Endothelial cell of umbilical vein (primary cell): ENCODE data around the gene REPIN1. TPM values are rescaled to one million over a fixed set of nuclear protein-coding genes. Genes with fewer than 3 reads are reported as not detected.

Source experiments
- BruUV-seq: library from RNA; stranded (reverse); fragments of 400-500 nt; replicated peaks from 2 replicates; lab custom pipeline; 2021; lab: Mats Ljungman, UMichigan
- CTCF ChIA-PET: fragments of 300-600, 350-600 bp; sonication (Branson Sonifier 250); formaldehyde crosslinking; loops from one replicate; lab custom pipeline; 2021; ENCODE audit warnings: antibody characterized with exemption, inconsistent platforms; lab: Charles Lee
- POLR2A ChIA-PET: fragments of 300-600, 350-600 bp; sonication (Branson Sonifier 250); formaldehyde crosslinking; loops from one replicate; lab custom pipeline; 2021; ENCODE audit warnings: antibody characterized with exemption, inconsistent platforms; lab: Charles Lee
- DNase-seq: peaks from one replicate; pipeline ENCODE4 v3.0.0-alpha.2; 2011; ENCODE audit warnings: low read depth, low spot score
- FAIRE-seq: peaks from 2 replicates; lab custom pipeline; 2011; peaks lifted over from hg19 to GRCh38; lab: Jason Lieb, UNC
- H2AFZ ChIP-seq: 2 replicates; pipeline ENCODE4 v1.6.0; 2012; ENCODE audit warnings: low read depth, low read length, control low read depth, inconsistent platforms
- H3K27ac ChIP-seq: 2 replicates; pipeline ENCODE4 v1.5.1; 2011; ENCODE audit warnings: low read depth, mild to moderate bottlenecking, control low read depth, low read length, moderate library complexity; ENCODE audit not compliant: insufficient read depth
- H3K27me3 ChIP-seq, 2 experiments: 2 replicates each; pipeline versions ENCODE4 v1.6.0 to v1.6.1; 2011; ENCODE audit warnings: low read length in 2 of 2, mixed read lengths in 1 of 2; ENCODE audit not compliant: control insufficient read depth in 2 of 2, insufficient read depth in 2 of 2
- H3K36me3 ChIP-seq, 2 experiments: 2 replicates in 1 of 2; 3 replicates in 1 of 2; pipeline ENCODE4 v1.5.1; 2011; ENCODE audit warnings: low read length in 2 of 2, mild to moderate bottlenecking in 1 of 2, moderate library complexity in 1 of 2; ENCODE audit not compliant: control insufficient read depth in 2 of 2, insufficient read depth in 2 of 2; ENCODE audit errors: extremely low read depth in 1 of 2
- H3K4me1 ChIP-seq: 3 replicates; pipeline ENCODE4 v1.5.1; 2011; ENCODE audit warnings: mild to moderate bottlenecking, low read length; ENCODE audit not compliant: control insufficient read depth, insufficient read depth; ENCODE audit errors: extremely low read depth
- H3K4me2 ChIP-seq: 2 replicates; pipeline ENCODE4 v1.6.1; 2011; ENCODE audit warnings: low read length, control low read depth, mixed read lengths; ENCODE audit not compliant: insufficient read depth
- H3K4me3 ChIP-seq, 3 experiments: fragments of 200-600 bp in 1 of 3; sonication (generic), shearing (Covaris generic) in 1 of 3; replicated peaks in 1 of 3; 2 replicates each; pipeline ENCODE4 v1.5.1; 2011 to 2016; ENCODE audit warnings: control low read depth in 3 of 3, low read length in 3 of 3, mild to moderate bottlenecking in 2 of 3, inconsistent platforms in 1 of 3, low read depth in 1 of 3, moderate library complexity in 1 of 3; ENCODE audit not compliant: insufficient read depth in 1 of 3
- H3K79me2 ChIP-seq: 2 replicates; pipeline ENCODE4 v1.6.0; 2012; ENCODE audit warnings: low read length, inconsistent platforms; ENCODE audit not compliant: control insufficient read depth, insufficient read depth
- H3K9ac ChIP-seq: replicated peaks from 2 replicates; pipeline ENCODE3; 2011; ENCODE audit warnings: low read length, control low read depth; ENCODE audit not compliant: insufficient read depth; ENCODE audit errors: extremely low read depth
- H3K9me1 ChIP-seq: replicated peaks from 3 replicates; pipeline ENCODE4 v1.6.0; 2011; ENCODE audit warnings: mild to moderate bottlenecking, low read length; ENCODE audit not compliant: control insufficient read depth, insufficient read depth; ENCODE audit errors: extremely low read depth
- H3K9me3 ChIP-seq: replicated peaks from 2 replicates; pipeline ENCODE4 v1.5.1; 2012; ENCODE audit warnings: low read length, inconsistent platforms; ENCODE audit not compliant: control insufficient read depth, insufficient read depth
- H4K20me1 ChIP-seq: replicated peaks from 2 replicates; pipeline ENCODE3; 2011; ENCODE audit warnings: mild to moderate bottlenecking, low read length; ENCODE audit not compliant: control insufficient read depth, insufficient read depth; ENCODE audit errors: extremely low read depth
- CTCF ChIP-seq, 2 donors: IDR thresholded peaks; 1 replicate in 1 of 2; 2 replicates in 1 of 2; pipeline ENCODE4 v1.5.1; 2011; ENCODE audit warnings: low read length in 2 of 2, mild to moderate bottlenecking in 2 of 2, moderate library complexity in 2 of 2, control low read depth in 1 of 2, inconsistent platforms in 1 of 2, low read depth in 1 of 2; ENCODE audit not compliant: insufficient read depth in 1 of 2; ENCODE audit errors: extremely low read depth in 1 of 2
- EZH2 ChIP-seq: IDR thresholded peaks from 2 replicates; pipeline ENCODE4 v1.6.1; 2012; ENCODE audit warnings: borderline replicate concordance, low read depth, mild to moderate bottlenecking, moderate library complexity, low read length, inconsistent platforms; ENCODE audit not compliant: severe bottlenecking
- FOS ChIP-seq: IDR thresholded peaks from 2 replicates; pipeline ENCODE4 v1.6.1; 2011; ENCODE audit warnings: mild to moderate bottlenecking, low read length, moderate library complexity, borderline replicate concordance; ENCODE audit not compliant: insufficient read depth
- GATA2 ChIP-seq: IDR thresholded peaks from 2 replicates; pipeline ENCODE4 v1.7.0; 2011; ENCODE audit warnings: low read depth, mild to moderate bottlenecking, moderate library complexity, mixed read lengths, low read length; ENCODE audit not compliant: insufficient read length, insufficient read depth
- JUN ChIP-seq: IDR thresholded peaks from 2 replicates; pipeline ENCODE4 v1.6.1; 2011; ENCODE audit warnings: borderline replicate concordance, low read depth; ENCODE audit not compliant: insufficient read length, insufficient read depth
- MYC ChIP-seq: IDR thresholded peaks from one replicate; pipeline ENCODE4 v1.6.1; 2011; ENCODE audit warnings: mild to moderate bottlenecking, low read depth, low read length
- POLR2A ChIP-seq: IDR thresholded peaks from 2 replicates; pipeline ENCODE4 v1.6.1; 2012; ENCODE audit warnings: low read depth, mild to moderate bottlenecking, control low read depth, low read length
- POLR2AphosphoS5 ChIP-seq: IDR thresholded peaks from 2 replicates; pipeline ENCODE4 v1.6.1; 2012; ENCODE audit warnings: low read depth, mild to moderate bottlenecking, control low read depth, low read length, moderate library complexity; ENCODE audit not compliant: insufficient read depth
- dilution Hi-C: fragments of 300-500 bp; cut with MboI; formaldehyde crosslinking; loops from one replicate; pipeline ENCODE4 v1.15.0; 2019; ENCODE audit warnings: low sequenced_read_pairs; ENCODE audit not compliant: extremely low pct_ligation_motif_present
- intact Hi-C: fragments of 100-400 bp; cut with micrococcal nuclease; formaldehyde crosslinking; loops from one replicate; pipeline ENCODE4 v1.10.0; 2022
- polyA plus RNA-seq, 4 experiments: library from polyadenylated mRNA; depleted of rRNA in 3 of 4; stranded (reverse) in 3 of 4; unstranded in 1 of 4; fragments of >200 nt; gene quantifications; 2 replicates each; pipeline versions ENCODE4 v1.2.1 to v1.2.3, GENCODE V29; 2011 to 2012; ENCODE audit warnings: missing spikeins in 1 of 4
- total RNA-seq: library from RNA; stranded (reverse); gene quantifications from 2 replicates; pipeline ENCODE4 v1.2.3, GENCODE V29; 2021
- TF ChIP-seq, protein P1 (sequence below): IDR thresholded peaks from 2 replicates; pipeline ENCODE4 v1.6.1; 2011; ENCODE audit not compliant: insufficient read depth, insufficient read length

REPIN1 gene
- total and polyA plus RNA-seq, 2 donors (not counting 3 experiments of a cell fraction or from before 2014, with no cell fraction given): 108 to 140 TPM

DNA sequence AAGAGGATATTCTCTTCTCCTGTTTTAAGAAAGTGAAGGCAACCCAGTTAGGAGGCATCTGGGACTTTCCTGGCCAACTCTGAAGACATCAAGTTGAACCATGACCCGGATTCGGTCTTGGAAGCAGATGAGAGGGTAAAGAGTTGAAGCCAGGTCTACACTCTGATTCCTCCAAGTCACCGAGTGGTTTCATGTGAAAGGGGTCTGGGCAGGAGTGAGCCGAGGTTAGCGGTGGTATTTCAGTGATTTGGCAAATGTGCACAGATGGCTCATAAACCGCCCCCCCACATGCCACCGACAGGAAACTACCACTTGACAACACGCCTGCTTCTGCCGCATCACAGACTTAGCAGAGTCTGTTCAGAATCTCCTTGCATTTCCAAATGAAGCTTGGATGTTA lies 11.4 kb upstream of the REPIN1 start:
- no peaks in the 10 kb centered on the region for H4K20me1 ChIP-seq
- H3K4me2 ChIP-seq: no peak overlapping the region
- no peaks in the 10 kb centered on the region for H3K9me3 ChIP-seq
- FAIRE-seq: peak; percentile 38
- no peaks in the 10 kb centered on the region for H3K4me1 ChIP-seq
- POLR2A ChIA-PET: no interaction called here
- DNase-seq: no peak
- H3K27me3 ChIP-seq: no peaks in the 10 kb centered on the region
- CTCF ChIA-PET: interaction anchor here (1.1 to 1.9 kb wide), 3 partner anchors 13 to 64 kb away, joined by 3 to 6 read pairs (median 3); no protein-coding TSS in a partner anchor
- dilution Hi-C loops (no loop called here), intact Hi-C loops (loop anchor here (2.0 to 5.0 kb wide), 3 partner anchors 22 to 398 kb away; partner anchors contain the start of gene ZNF775)
- H3K27ac ChIP-seq: no peak overlapping the region
- TF ChIP-seq POLR2AphosphoS5 (no peak), JUN (no peak), MYC (no peak), GATA2 (no peak), POLR2A (no peak), EZH2 (no peak), CTCF (IDR thresholded peaks at IDR 0.05; ENCODE audit: extremely low read depth in 1 of 2, insufficient read depth in 1 of 2, low read depth in 1 of 2, low read length in 2 of 2) (no peak), FOS (no peak)
- TF ChIP-seq, protein P1, sequence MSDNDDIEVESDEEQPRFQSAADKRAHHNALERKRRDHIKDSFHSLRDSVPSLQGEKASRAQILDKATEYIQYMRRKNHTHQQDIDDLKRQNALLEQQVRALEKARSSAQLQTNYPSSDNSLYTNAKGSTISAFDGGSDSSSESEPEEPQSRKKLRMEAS: no peak
- H3K79me2 ChIP-seq: no peaks in the 10 kb centered on the region
- no peak overlapping the region for H3K4me3 ChIP-seq
- no peaks in the 10 kb centered on the region for H3K9me1 ChIP-seq
- no TSS peak for BruUV-seq
- no peaks in the 10 kb centered on the region for H3K36me3 ChIP-seq
- H2AFZ ChIP-seq: no peak overlapping the region
- H3K9ac ChIP-seq: no peak overlapping the region
